HG02973 (cell line): ENCODE results near the gene ZBTB14.

ENCODE experiments used
- ATAC-seq: cut with Tn5 transposase; IDR thresholded peaks from one replicate; pipeline ENCODE4 v1.9.1; 2021; ENCODE audit warnings: moderate library complexity; ENCODE audit not compliant: unreplicated experiment

The ZBTB14 gene

DNA sequence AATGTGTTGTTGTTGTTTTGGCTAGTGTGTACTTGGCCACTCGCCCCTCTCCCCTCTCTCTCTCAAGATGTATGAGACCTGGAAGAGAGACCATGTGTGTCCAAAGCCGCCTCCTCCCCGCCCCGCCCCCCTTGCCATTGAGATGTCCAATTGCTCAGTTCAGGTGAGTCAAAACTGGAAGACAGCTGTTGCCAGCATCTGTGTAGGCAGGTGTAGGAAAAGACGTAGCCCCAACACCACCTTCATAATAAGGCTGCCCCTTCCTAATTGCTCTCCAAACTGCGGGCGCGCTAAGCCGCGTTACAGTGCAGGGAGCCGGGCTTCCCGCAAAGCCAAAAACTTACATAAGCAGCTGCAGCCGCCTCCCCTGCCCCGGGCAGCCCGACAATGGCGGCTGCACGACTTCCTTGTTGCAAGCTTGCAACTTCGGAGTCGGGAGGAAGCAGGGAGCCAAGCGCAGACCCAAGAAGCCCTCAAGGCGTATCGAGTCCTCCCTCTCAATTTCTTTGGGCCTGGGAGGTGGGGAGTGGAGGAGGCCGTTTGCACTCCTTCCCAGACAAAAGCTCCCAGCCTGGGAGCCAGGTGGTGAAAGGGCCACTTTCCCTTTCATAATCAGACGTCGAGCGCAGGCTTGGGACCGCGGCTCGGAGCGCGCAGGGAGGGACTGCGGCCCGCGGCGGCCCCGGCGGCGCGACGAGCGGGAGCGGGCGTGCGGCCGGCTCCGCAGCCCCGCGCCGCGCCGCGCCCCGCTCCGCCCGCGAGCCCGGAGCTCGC is 882 bp downstream of the ZBTB14 start:
- ATAC-seq, result peak; percentile 23

DNA sequence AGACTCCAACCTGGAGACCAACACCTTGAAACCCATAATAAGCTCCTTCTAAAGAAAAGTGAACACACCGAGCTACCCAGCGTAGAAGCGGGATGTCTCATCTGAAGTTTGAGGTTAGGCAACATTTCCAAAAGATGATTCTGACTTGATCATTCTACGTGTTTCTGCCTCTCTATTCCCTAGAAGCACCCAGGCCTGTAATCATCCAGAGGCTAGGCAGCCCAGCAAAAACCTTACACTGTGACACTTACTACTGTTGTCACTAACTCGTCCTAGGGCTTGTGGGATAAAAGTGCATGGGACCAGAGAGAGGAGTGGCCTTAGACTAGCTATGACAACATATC is 1.4 kb downstream of the ZBTB14 start:
- ATAC-seq, result no peak

- ATAC-seq, result peak; percentile 52
These were observed 7.0 kb downstream of the ZBTB14 start for GRCh38 chr18:5288517-5288935.

- no peak for ATAC-seq
These were observed 7.7 kb downstream of the ZBTB14 start for GRCh38 chr18:5287854-5288253.

GRCh38 chr18:5286525-5286924 is 9.0 kb downstream of the ZBTB14 start:
- ATAC-seq, result no peak

DNA sequence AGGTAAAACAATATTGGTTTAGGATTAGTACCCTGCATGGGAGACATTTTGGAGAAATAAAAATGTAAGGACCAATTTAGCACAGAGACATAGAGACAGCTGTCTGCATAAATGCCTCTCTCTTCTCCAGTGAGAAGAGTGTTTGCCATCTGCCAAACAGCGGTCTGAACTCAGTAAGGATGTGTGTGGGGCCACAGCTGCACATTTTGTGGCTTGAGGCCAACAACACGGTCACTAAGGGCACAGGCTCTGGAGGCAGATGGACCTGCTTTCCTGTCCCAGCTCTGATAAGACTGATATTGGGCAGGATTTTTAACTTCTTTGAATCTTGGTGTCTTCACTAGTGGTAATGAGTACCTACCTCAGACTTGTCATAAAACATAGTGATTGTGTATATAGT is 10.2 kb downstream of the ZBTB14 start:
- ATAC-seq, result no peak

DNA sequence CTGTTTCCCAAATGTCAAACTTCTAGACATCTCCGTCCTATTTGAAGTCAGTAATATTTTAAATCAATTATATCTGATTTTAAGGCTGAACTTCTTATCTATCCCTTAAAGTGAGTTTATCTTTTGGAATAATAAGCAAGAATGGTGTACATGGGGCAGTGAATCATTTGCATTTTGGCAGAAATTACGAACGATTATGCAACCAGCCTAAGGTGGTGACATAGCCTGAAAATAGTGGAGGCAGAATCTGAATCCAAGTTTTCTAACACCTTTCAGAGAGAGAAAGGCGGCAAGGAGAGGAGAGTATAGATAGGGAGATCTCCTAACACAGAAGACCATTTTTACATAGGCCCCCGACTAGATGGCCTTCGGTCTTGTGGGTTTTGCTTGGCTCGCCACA is 10.7 kb downstream of the ZBTB14 start:
- ATAC-seq, result no peak

- ATAC-seq, result no peak
These were observed 12.8 kb downstream of the ZBTB14 start for GRCh38 chr18:5282770-5283169.

DNA sequence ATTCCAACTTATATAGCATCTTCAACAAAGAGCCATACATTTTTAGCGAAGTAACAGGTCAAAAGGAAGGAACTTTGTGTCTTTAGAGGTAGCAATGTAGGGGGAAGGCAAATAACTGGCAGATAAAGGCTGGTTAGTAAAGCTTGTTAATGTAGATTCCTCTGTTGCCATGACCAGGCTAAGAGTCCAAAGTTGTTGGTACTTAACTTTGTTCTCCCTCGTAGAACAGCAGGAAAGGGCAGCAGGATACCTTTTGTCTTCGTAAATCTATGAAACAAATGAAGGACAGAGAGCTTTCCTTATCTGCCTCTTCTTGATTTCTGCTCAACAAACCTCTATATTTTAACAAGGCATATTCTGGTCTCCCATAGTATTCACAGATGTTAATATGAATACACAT is 18.6 kb downstream of the ZBTB14 start:
- no peak for ATAC-seq

DNA sequence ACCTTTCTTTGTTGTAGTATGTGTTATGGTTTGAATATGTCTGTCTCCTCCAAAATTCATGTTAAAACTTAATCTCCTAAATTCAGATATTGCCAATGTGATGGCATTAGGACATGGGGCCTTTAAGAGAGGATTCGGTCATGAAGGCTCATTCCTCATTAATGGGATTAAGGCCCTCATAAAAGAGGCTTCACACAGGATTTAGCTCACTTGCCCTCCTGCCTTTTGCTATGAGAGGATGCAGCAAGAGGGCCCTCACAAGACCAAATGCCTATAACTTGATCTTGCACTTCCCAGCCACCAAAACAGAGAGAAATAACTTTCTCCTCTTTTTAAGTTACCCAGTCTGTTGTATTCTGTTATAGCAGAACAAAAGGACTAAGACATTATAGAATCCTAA is 19.7 kb downstream of the ZBTB14 start:
- ATAC-seq, result no peak

DNA sequence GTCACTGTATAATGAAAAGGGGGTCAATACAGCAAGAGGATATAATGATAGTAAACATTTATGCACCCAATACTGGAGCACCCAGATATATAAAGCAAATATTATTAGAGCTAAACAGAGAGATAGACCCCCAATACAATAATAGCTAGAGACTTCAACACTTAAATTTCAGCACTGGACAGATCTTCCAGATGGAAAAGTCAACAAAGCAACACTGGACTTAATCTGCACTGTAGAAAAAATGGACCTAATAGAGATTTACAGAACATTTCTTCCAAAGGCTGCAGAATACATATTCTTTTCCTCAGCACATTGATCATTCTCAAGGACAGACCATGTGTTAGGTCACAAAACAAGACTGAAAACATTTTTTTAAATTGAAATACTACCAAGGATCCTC is 26.7 kb downstream of the ZBTB14 start:
- no peak for ATAC-seq

DNA sequence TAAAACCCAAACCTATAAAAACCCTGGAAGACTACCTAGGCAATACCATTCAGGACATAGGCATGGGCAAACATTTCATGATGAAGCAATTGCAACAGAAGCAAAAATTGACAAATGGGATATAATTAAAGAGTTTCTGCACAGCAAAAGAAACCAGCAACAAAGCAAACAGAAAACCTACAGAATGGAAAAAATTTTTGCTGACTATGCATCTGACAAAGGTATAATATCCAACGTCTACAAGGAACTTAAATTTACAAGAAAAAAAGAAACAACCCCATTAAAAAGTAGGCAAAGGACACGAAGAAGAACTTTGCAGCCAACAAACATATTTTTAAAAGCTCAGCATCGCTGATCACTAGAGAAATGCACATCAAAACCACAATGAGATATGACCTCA is 28.8 kb downstream of the ZBTB14 start:
- ATAC-seq, result no peak

GRCh38 chr18:5253910-5254309 is 41.6 kb downstream of the ZBTB14 start:
- peak; percentile 74 for ATAC-seq

DNA sequence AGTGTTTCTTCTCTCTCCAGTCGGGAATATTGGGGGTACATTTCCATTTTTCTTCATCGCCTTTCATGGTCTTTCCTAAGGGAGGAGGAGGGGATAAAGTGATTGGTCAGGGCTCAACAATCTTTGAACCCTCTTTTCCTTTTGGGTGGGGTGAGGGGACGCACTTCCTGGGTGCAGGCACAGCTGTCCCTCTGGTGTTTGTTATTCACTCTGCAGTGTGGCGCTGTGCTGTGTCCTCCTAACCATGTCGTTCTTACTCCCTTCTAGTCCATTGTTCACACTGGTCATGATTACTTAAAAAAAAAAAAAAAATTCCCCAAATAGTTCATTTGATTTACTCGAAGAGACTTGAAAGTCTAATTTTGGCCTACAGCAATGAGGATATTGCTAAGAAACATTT is 44.4 kb downstream of the ZBTB14 start:
- no peak for ATAC-seq

DNA sequence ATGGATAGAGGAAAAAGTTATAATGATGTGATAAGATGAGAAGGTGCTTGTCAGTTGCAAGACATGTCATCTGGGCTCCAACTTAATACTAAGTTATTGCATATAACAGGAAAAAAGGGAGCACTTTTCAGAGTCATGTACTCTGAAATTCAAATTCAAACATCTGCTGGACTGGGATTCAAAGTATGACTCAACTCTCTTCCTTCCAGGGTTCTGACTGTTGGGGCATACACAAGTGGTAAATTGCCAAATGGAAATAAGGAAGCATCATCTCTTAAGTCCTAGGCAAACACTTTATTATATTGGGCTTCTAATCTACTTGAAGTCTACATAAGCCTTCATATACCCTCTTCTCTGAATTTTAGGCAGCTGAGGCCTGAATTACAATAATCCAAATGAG is 44.9 kb downstream of the ZBTB14 start:
- no peak for ATAC-seq

DNA sequence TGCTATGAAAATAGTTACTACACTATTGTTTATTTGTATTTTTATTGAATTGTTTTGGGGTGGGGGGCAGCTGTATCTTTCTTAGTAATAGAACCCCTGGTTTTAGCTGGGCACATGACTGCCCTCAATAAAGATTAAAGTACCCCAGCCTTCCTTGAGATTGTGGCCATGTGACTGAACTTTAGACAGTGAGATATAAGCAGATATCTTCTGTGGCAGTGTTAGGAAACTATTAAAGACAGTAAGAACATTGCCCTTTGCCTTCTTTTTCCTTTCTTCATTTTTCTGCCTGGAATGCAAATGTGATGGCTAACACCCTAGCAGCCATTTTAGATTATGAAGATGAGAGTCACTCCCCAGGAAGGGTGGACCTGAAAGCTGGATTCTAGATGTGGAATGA is 50.6 kb downstream of the ZBTB14 start:
- no peak for ATAC-seq

DNA sequence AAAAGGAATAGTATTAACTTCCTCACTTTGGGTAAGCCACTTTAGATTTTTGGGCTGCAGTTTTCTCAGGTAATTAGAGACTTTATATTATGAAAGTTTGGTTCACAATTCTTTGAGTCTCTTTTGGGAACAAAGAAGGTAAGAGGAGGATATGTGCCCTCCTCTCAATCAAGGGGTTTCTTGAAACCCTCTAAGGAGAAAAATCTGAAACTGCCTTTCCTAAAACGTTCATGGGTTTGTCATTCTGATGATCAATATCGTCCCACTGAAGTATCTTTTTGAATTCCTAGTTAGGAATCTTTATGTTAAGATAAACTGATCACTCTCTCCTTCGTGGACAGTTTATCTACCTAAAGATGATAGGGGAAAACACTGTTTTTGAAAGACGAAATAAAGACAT is 56.1 kb downstream of the ZBTB14 start:
- ATAC-seq, result no peak
